ENCODE measurements around the gene ZBTB7C. TPM values are rescaled to one million over a fixed set of nuclear protein-coding genes. Genes with fewer than 3 reads are reported as not detected.

Gene ZBTB7C
- total RNA-seq, 4 donors from 2014 or later: 26.0 to 50.6 (median 46.2) TPM

DNA sequence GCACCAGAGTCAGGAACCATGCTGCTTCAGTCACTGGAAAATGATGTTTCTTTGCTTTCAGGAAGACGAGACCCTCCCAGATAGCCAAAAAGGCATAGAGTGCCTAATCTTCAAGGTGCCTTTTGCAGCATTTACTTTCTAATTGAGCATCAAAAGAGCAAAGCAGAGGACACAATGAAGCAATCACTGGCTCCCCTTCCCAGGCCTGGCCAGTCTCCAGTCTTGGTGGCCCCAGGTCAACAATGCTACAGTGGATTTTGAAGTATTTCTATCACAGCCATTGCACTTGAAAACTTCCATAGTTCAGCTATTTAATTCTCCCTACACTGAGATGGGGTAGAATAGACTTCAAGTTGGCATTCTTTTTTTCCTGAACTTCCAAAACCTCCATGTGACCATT is 15.4 kb downstream of the ZBTB7C start:
- no peak for DNase-seq (ENCODE audit: low spot score in 2 of 2)

DNA sequence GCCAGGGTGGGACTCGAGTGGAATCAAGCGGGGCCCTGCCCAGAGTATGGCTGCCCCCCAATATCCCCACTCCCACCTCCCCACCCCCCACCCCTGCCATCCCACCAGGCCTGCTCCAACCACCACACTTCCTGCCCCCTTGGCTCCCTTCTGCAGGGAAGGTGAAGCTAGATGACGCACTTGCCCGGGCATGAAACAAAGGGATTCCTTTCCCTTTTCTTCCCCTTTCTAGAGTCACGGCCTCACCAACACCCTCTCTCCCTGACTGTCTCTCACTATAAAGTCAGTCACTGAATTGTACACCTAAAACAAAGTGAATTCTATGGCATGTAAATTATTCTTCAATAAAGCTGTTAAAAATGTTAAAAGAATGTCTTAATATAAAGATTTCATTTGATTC is 16.0 kb downstream of the ZBTB7C start:
- 70% methylated on average over 5 of the region's 5 CpGs for WGBS
- TF ChIP-seq POLR2A (IDR thresholded peaks at IDR 0.05): no peak
- TF ChIP-seq POLR2AphosphoS5 (IDR thresholded peaks at IDR 0.05): no peak
- TF ChIP-seq, protein P1, sequence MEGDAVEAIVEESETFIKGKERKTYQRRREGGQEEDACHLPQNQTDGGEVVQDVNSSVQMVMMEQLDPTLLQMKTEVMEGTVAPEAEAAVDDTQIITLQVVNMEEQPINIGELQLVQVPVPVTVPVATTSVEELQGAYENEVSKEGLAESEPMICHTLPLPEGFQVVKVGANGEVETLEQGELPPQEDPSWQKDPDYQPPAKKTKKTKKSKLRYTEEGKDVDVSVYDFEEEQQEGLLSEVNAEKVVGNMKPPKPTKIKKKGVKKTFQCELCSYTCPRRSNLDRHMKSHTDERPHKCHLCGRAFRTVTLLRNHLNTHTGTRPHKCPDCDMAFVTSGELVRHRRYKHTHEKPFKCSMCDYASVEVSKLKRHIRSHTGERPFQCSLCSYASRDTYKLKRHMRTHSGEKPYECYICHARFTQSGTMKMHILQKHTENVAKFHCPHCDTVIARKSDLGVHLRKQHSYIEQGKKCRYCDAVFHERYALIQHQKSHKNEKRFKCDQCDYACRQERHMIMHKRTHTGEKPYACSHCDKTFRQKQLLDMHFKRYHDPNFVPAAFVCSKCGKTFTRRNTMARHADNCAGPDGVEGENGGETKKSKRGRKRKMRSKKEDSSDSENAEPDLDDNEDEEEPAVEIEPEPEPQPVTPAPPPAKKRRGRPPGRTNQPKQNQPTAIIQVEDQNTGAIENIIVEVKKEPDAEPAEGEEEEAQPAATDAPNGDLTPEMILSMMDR (IDR thresholded peaks at IDR 0.05): no peak
- no peak for TF ChIP-seq EP300 (IDR thresholded peaks at IDR 0.05)
- no peaks in the 10 kb centered on the region for H3K9me3 ChIP-seq
- no peak overlapping the region for H3K4me3 ChIP-seq
- H3K36me3 ChIP-seq: no peaks in the 10 kb centered on the region
- H3K27ac ChIP-seq: no peak overlapping the region
- H3K27me3 ChIP-seq: no peaks in the 10 kb centered on the region
- no peak for DNase-seq (ENCODE audit: low spot score in 2 of 2)
- H3K4me1 ChIP-seq: peaks cover 22% of the 10 kb centered on the region

More for the DNA sequence above, 15.4 kb downstream of the ZBTB7C start:
- H3K27ac ChIP-seq: no peak overlapping the region
- no peaks in the 10 kb centered on the region for H3K9me3 ChIP-seq
- 76% methylated on average over 1 of the region's 1 CpG for WGBS
- peaks cover 22% of the 10 kb centered on the region for H3K4me1 ChIP-seq
- no peak overlapping the region for H3K4me3 ChIP-seq
- H3K36me3 ChIP-seq: no peaks in the 10 kb centered on the region
- TF ChIP-seq EP300 (IDR thresholded peaks at IDR 0.05) (no peak), POLR2AphosphoS5 (IDR thresholded peaks at IDR 0.05) (no peak), POLR2A (IDR thresholded peaks at IDR 0.05) (no peak)
- TF ChIP-seq, protein P1 (IDR thresholded peaks at IDR 0.05): no peak
- H3K27me3 ChIP-seq: no peaks in the 10 kb centered on the region

DNA sequence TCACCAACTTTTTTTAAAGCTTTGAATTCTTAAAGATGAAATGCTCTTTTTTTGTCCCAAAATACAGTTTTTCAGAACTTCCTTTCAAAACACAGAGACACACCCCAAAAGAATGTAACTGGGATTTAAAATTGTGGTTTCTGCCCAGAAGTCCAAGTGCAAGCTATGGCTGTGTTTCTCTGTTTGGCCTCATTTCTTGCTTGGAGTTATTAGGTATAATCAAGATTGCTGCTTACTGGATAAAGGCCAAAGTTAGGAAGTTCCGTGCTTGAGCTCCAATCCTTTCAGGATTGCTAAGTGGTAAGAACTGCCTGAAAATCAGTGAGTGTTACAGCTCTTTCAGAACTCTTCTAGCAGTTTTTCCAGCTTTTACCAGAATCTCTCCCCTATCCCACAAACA is 16.9 kb downstream of the ZBTB7C start:
- Histone ChIP-seq H3K4me1 (peaks cover 22% of the 10 kb centered on the region), H3K36me3 (no peaks in the 10 kb centered on the region), H3K27me3 (no peaks in the 10 kb centered on the region), H3K9me3 (no peaks in the 10 kb centered on the region), H3K27ac (no peak overlapping the region), H3K4me3 (no peak overlapping the region)
- TF ChIP-seq POLR2A (IDR thresholded peaks at IDR 0.05): no peak
- DNase-seq (ENCODE audit: low spot score in 2 of 2): no peak
- WGBS: 22% methylated on average over 1 of the region's 1 CpG

DNA sequence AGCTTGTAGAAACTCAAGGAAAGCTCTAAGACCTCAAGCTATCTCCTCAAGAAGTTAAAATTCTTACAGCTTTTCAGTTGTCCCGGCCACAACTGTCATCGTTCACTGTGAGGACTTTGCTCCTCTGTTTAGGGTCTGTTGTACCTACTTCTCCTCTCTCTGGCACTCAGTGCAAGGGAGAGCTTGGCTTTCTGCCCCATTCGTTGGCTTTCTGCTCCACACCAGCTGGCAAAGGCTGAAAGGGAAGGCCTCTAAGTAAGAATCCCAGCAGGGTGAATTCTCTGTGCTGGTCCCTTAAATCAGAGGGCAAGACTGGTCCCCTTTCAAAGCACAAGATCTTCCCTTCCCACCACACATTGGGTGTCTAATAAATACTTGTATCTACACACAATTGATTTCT is 17.3 kb downstream of the ZBTB7C start:
- TF ChIP-seq EP300 (IDR thresholded peaks at IDR 0.05): no peak
- TF ChIP-seq POLR2AphosphoS5 (IDR thresholded peaks at IDR 0.05): no peak
- TF ChIP-seq POLR2A (IDR thresholded peaks at IDR 0.05): no peak
- TF ChIP-seq, protein P1 (IDR thresholded peaks at IDR 0.05): no peak
- 80% methylated on average over 3 of the region's 3 CpGs for WGBS

DNA sequence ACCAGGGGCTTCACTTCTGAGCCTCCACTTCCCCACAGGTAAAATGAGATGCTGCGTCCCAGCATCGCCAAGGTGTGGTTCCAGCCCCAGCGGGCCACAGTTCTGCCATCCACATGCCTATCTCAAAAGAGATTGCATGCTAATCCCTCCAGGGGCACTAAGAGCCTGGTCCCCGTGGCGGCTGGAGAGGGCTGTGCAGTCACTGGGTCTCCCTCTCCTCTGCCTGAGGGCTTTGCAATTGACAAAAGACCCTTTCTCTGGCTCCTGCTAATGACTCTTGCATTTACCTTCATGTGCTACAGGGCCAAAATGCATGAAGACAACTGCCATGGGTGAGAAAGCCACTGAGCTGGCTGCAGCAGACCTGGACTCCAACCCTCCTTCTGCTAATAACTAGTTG is 18.5 kb downstream of the ZBTB7C start:
- WGBS: 83% methylated on average over 5 of the region's 5 CpGs
- Histone ChIP-seq H3K4me1 (peaks cover 19% of the 10 kb centered on the region), H3K4me3 (no peak overlapping the region), H3K9me3 (no peaks in the 10 kb centered on the region), H3K27me3 (no peaks in the 10 kb centered on the region), H3K36me3 (no peaks in the 10 kb centered on the region), H3K27ac (no peak overlapping the region)
- DNase-seq (ENCODE audit: low spot score in 2 of 2): no peak
- TF ChIP-seq POLR2AphosphoS5 (IDR thresholded peaks at IDR 0.05) (no peak), POLR2A (IDR thresholded peaks at IDR 0.05) (no peak), EP300 (IDR thresholded peaks at IDR 0.05) (no peak)
- TF ChIP-seq, protein P1 (IDR thresholded peaks at IDR 0.05): no peak

More for the DNA sequence above, 17.3 kb downstream of the ZBTB7C start:
- DNase-seq (ENCODE audit: low spot score in 2 of 2): no peak
- Histone ChIP-seq H3K36me3 (no peaks in the 10 kb centered on the region), H3K4me3 (no peak overlapping the region), H3K27me3 (no peaks in the 10 kb centered on the region), H3K9me3 (no peaks in the 10 kb centered on the region), H3K4me1 (peaks cover 21% of the 10 kb centered on the region), H3K27ac (peak overlapping the region; percentile 21)

DNA sequence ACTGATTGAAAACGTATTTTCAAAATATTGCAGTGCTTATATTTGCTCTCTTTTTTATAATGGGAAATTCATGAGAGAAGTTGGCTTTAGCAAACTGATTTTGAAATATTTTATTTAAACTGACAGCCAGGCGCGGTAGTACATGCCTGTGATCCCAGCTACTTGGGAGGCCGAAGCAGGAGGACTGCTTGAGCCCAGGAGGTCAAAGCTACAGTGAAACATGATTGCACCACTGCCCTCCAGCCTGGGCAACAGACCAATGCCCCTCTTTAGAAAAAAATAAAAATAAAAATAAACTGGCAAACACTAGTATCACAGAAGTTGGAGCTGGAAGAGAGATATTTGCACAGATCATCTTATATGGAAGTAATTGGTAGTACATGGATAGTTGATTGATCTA is 20.7 kb downstream of the ZBTB7C start:
- no peak for DNase-seq (ENCODE audit: low spot score in 2 of 2)
- H3K36me3 ChIP-seq: no peaks in the 10 kb centered on the region
- H3K27ac ChIP-seq: no peak overlapping the region
- peaks cover 14% of the 10 kb centered on the region for H3K4me1 ChIP-seq
- no peak overlapping the region for H3K4me3 ChIP-seq
- H3K9me3 ChIP-seq: no peaks in the 10 kb centered on the region
- 85% methylated on average over 4 of the region's 4 CpGs for WGBS
- no peaks in the 10 kb centered on the region for H3K27me3 ChIP-seq
- TF ChIP-seq, protein P1 (IDR thresholded peaks at IDR 0.05): no peak
- TF ChIP-seq EP300 (IDR thresholded peaks at IDR 0.05): no peak
- no peak for TF ChIP-seq POLR2A (IDR thresholded peaks at IDR 0.05)
- no peak for TF ChIP-seq POLR2AphosphoS5 (IDR thresholded peaks at IDR 0.05)
